HCT116 (cell line): ENCODE measurements around the gene SERPINB6. TPM values are rescaled to one million over a fixed set of nuclear protein-coding genes. Genes with fewer than 3 reads are reported as not detected.

Source experiments
- ATAC-seq: fragments of 200-7000 bp; cut with Tn5 transposase; 2 replicates; pipeline ENCODE4 v1.9.1; 2020; ENCODE audit warnings: mild to moderate bottlenecking, moderate library complexity
- BruUV-seq: library from RNA; stranded (reverse); fragments of 400-500 nt; replicated peaks from 2 replicates; lab custom pipeline; 2021; lab: Mats Ljungman, UMichigan
- CTCF ChIA-PET: fragments of 300-600 bp; sonication (Branson Sonifier 250); formaldehyde crosslinking; loops from one replicate; lab custom pipeline; 2021; ENCODE audit warnings: antibody characterized with exemption; lab: Charles Lee
- POLR2A ChIA-PET: fragments of 300-600, 350-600 bp; sonication (Branson Sonifier 250); formaldehyde crosslinking; loops from one replicate; lab custom pipeline; 2021; ENCODE audit warnings: antibody characterized with exemption; lab: Charles Lee
- RAD21 ChIA-PET, 2 experiments: fragments of 300-600 bp; sonication (Branson Sonifier 250); formaldehyde crosslinking; loops; one replicate each; lab custom pipeline; 2023; ENCODE audit warnings: low total read pairs in 2 of 2; ENCODE audit not compliant: uncharacterized antibody in 2 of 2, unreplicated experiment in 2 of 2, low non-redundant PET in 1 of 2; lab: Charles Lee
- DNase-seq: peaks from one replicate; pipeline ENCODE4 v3.0.0-alpha.2; 2010; ENCODE audit warnings: low read depth, low spot score
- H2AFZ ChIP-seq: fragments of 200-600 bp; shearing (Covaris generic), sonication (generic); 2 replicates; pipeline ENCODE4 v1.6.1; 2017; ENCODE audit warnings: low read depth, mixed run types, mixed read lengths, antibody characterized with exemption, low read length; ENCODE audit not compliant: poor library complexity, severe bottlenecking
- H3K27ac ChIP-seq: 2 replicates; pipeline ENCODE4 v1.5.1; 2012; ENCODE audit warnings: low read depth, low read length
- H3K27me3 ChIP-seq: fragments of 200-600 bp; sonication (generic); 2 replicates; pipeline ENCODE4 v1.6.1; 2016; ENCODE audit warnings: mixed run types, low read length, mixed read lengths; ENCODE audit not compliant: insufficient read depth
- H3K36me3 ChIP-seq, 2 experiments: fragments of 200-500 bp in 1 of 2; fragments of 200-600 bp in 1 of 2; sonication (Bioruptor generic) in 1 of 2; sonication (generic) in 1 of 2; 2 replicates each; pipeline versions ENCODE4 v1.5.1 to v1.6.1; 2014 to 2016; ENCODE audit warnings: low read length in 2 of 2, inconsistent platforms in 1 of 2, mixed read lengths in 1 of 2, mixed run types in 1 of 2; ENCODE audit not compliant: insufficient read depth in 2 of 2, control insufficient read depth in 1 of 2
- H3K4me1 ChIP-seq, 2 experiments: fragments of 200-600 bp in 1 of 2; sonication (generic) in 1 of 2; 2 replicates each; pipeline versions ENCODE4 v1.5.1 to v1.6.1; 2012 to 2017; ENCODE audit warnings: low read length in 2 of 2, inconsistent platforms in 1 of 2, mild to moderate bottlenecking in 1 of 2, mixed read lengths in 1 of 2, mixed run types in 1 of 2, moderate library complexity in 1 of 2; ENCODE audit not compliant: insufficient read depth in 2 of 2, control insufficient read depth in 1 of 2
- H3K4me2 ChIP-seq: fragments of 200-600 bp; sonication (generic); 2 replicates; pipeline ENCODE4 v1.6.1; 2017; ENCODE audit warnings: mixed run types, low read length, mixed read lengths
- H3K4me3 ChIP-seq, 2 experiments: fragments of 200-600 bp in 1 of 2; sonication (generic) in 1 of 2; replicated peaks in 1 of 2; 2 replicates each; pipeline ENCODE4 v1.5.1; 2011 to 2016; ENCODE audit warnings: low read length in 2 of 2, control low read depth in 1 of 2, low read depth in 1 of 2, mild to moderate bottlenecking in 1 of 2, mixed read lengths in 1 of 2, mixed run types in 1 of 2
- H3K79me2 ChIP-seq: fragments of 200-600 bp; sonication (generic); 2 replicates; pipeline ENCODE4 v1.6.1; 2017; ENCODE audit warnings: mild to moderate bottlenecking, mixed run types, low read length, moderate library complexity, mixed read lengths; ENCODE audit not compliant: insufficient read depth
- H3K9ac ChIP-seq: fragments of 200-600 bp; sonication (generic); 2 replicates; pipeline ENCODE4 v1.6.1; 2016; ENCODE audit warnings: low read length, mixed read lengths
- H3K9me2 ChIP-seq: fragments of 200-600 bp; sonication (generic), shearing (Covaris generic); 2 replicates; pipeline ENCODE4 v1.6.1; 2017; ENCODE audit warnings: mixed run types, mild to moderate bottlenecking, moderate library complexity; ENCODE audit not compliant: insufficient read depth
- H3K9me3 ChIP-seq, 2 experiments: fragments of 200-500 bp in 1 of 2; fragments of 200-600 bp in 1 of 2; sonication (Bioruptor generic) in 1 of 2; sonication (generic) in 1 of 2; 2 replicates each; pipeline ENCODE4 v1.6.1; 2014 to 2017; ENCODE audit warnings: low read length in 2 of 2, mixed read lengths in 2 of 2, inconsistent platforms in 1 of 2, low read depth in 1 of 2, mild to moderate bottlenecking in 1 of 2, mixed run types in 1 of 2, moderate library complexity in 1 of 2; ENCODE audit not compliant: control insufficient read depth in 1 of 2, insufficient read depth in 1 of 2
- H4K20me1 ChIP-seq: fragments of 200-600 bp; sonication (generic), shearing (Covaris generic); 2 replicates; pipeline ENCODE4 v1.6.1; 2017; ENCODE audit warnings: mixed run types, mild to moderate bottlenecking, moderate library complexity; ENCODE audit not compliant: insufficient read depth
- ATF3 ChIP-seq: IDR thresholded peaks from 2 replicates; pipeline ENCODE4 v1.6.1; 2012
- CBX3 ChIP-seq: IDR thresholded peaks from 2 replicates; pipeline ENCODE4 v1.6.1; 2012; ENCODE audit warnings: low read depth
- CEBPB ChIP-seq: IDR thresholded peaks from 2 replicates; pipeline ENCODE4 v1.6.1; 2012; ENCODE audit warnings: low read depth
- CTCF ChIP-seq, 3 experiments: fragments of 200-600 bp in 1 of 3; sonication (generic) in 1 of 3; IDR thresholded peaks in 2 of 3; conservative IDR thresholded peaks in 1 of 3; 2 replicates each; pipeline ENCODE4 v1.5.1; 2012 to 2017; ENCODE audit warnings: low read depth in 2 of 3, low read length in 2 of 3, antibody characterized with exemption in 1 of 3, borderline replicate concordance in 1 of 3, control low read depth in 1 of 3, mild to moderate bottlenecking in 1 of 3, mixed read lengths in 1 of 3, mixed run types in 1 of 3, moderate library complexity in 1 of 3; ENCODE audit not compliant: insufficient read depth in 1 of 3
- ELF1 ChIP-seq: IDR thresholded peaks from 2 replicates; pipeline ENCODE4 v1.6.1; 2012; ENCODE audit warnings: low read depth, borderline replicate concordance
- JUND ChIP-seq: IDR thresholded peaks from 2 replicates; pipeline ENCODE4 v1.6.1; 2012
- POLR2A ChIP-seq: IDR thresholded peaks from 2 replicates; pipeline ENCODE4 v1.7.0; 2011; ENCODE audit warnings: borderline replicate concordance; ENCODE audit not compliant: insufficient read depth, insufficient read length; ENCODE audit errors: extremely low read depth
- POLR2AphosphoS5 ChIP-seq: IDR thresholded peaks from 2 replicates; pipeline ENCODE4 v1.6.1; 2011; ENCODE audit warnings: mild to moderate bottlenecking, low read depth, low read length, moderate library complexity
- RAD21 ChIP-seq: IDR thresholded peaks from 2 replicates; pipeline ENCODE4 v1.6.1; 2012; ENCODE audit warnings: low read depth, mild to moderate bottlenecking
- REST ChIP-seq: IDR thresholded peaks from 2 replicates; pipeline ENCODE4 v1.6.1; 2012; ENCODE audit warnings: low read depth
- SP1 ChIP-seq: IDR thresholded peaks from 2 replicates; pipeline ENCODE4 v1.6.1; 2012; ENCODE audit warnings: low read depth
- SRF ChIP-seq: IDR thresholded peaks from 2 replicates; pipeline ENCODE4 v1.6.1; 2012; ENCODE audit warnings: low read depth
- YY1 ChIP-seq: IDR thresholded peaks from 2 replicates; pipeline ENCODE4 v1.6.1; 2011; ENCODE audit warnings: low read length, low read depth, moderate library complexity, mild to moderate bottlenecking; ENCODE audit not compliant: insufficient replicate concordance; ENCODE audit errors: extremely low read depth
- ZBTB33 ChIP-seq: IDR thresholded peaks from 2 replicates; pipeline ENCODE4 v1.6.1; 2011; ENCODE audit warnings: mild to moderate bottlenecking, low read length, moderate library complexity; ENCODE audit not compliant: insufficient replicate concordance; ENCODE audit errors: extremely low read depth
- intact Hi-C: fragments of 100-400 bp; cut with micrococcal nuclease; formaldehyde crosslinking; loops from 2 replicates; pipeline ENCODE4 v1.10.0; 2022
- total RNA-seq: library from RNA; stranded (reverse); gene quantifications from one replicate; pipeline ENCODE4 v1.2.1, GENCODE V29; 2021; ENCODE audit not compliant: unreplicated experiment

Gene SERPINB6
- total RNA-seq, 1 experiment from 2014 or later = 103 TPM

- Histone ChIP-seq H3K27me3 (no peaks in the 10 kb centered on the region), H2AFZ (no peak overlapping the region), H3K4me3 (no peak overlapping the region), H3K36me3 (0 out of 4 replicates have a peak, but pooled peaks cover 0 to 3% of the 10 kb centered on the region in 2 experiments), H3K4me2 (no peak overlapping the region), H3K79me2 (peaks cover 22% of the 10 kb centered on the region), H4K20me1 (no peaks in the 10 kb centered on the region), H3K4me1 (peaks cover 4 to 32% of the 10 kb centered on the region in 2 experiments), H3K27ac (no peak overlapping the region), H3K9me2 (no peaks in the 10 kb centered on the region), H3K9ac (no peak overlapping the region), H3K9me3 (no peaks in the 10 kb centered on the region)
- intact Hi-C loops = no loop called here
- DNase-seq (no peak), ATAC-seq (no peak)
- POLR2A ChIA-PET = interaction anchor here (0.7 kb wide), 1 partner anchor 75 kb away, joined by 3 read pairs; no protein-coding TSS in a partner anchor
- no TSS peak for BruUV-seq
- RAD21 ChIA-PET = no interaction called here
- CTCF ChIA-PET = interaction anchor here (1.0 to 1.7 kb wide), 3 partner anchors 10 to 171 kb away, joined by 3 to 12 read pairs (median 3); no protein-coding TSS in a partner anchor
- TF ChIP-seq YY1 = no peak
- TF ChIP-seq CBX3 = no peak
- no peak for TF ChIP-seq POLR2A
- TF ChIP-seq REST = no peak
- no peak for TF ChIP-seq CEBPB
- no peak for TF ChIP-seq SP1
- no peak for TF ChIP-seq JUND
- no peak for TF ChIP-seq ATF3
- TF ChIP-seq ELF1 = no peak
- TF ChIP-seq RAD21 = no peak
- TF ChIP-seq ZBTB33 = no peak
- no peak for TF ChIP-seq CTCF (IDR thresholded peaks at IDR 0.05 in 2 of 3, conservative IDR thresholded peaks at IDR 0.05 in 1 of 3; ENCODE audit: borderline replicate concordance in 1 of 3, insufficient read depth in 1 of 3, low read depth in 2 of 3, low read length in 2 of 3)
- no peak for TF ChIP-seq POLR2AphosphoS5
- TF ChIP-seq SRF = no peak
Observed at GRCh38 chr6:2962636-2963035, 8.7 kb downstream of the SERPINB6 start.
